COR-L47 (cell line): ENCODE measurements around the gene DENND6B.
A peak's percentile ranks its signal among the peaks of the same experiment; 100 is the strongest.

Experiments used
- DNase-seq: peaks from one replicate; lab custom pipeline; 2025; lab: John Stamatoyannopoulos, UW

Gene DENND6B

GRCh38 chr22:50303848-50304527, 22.8 kb downstream of the DENND6B start:
- DNase-seq, result peak; percentile 24

GRCh38 chr22:50303515-50303847, 23.3 kb downstream of the DENND6B start:
- no peak for DNase-seq

- DNase-seq, result peak; percentile 11
These were observed 24.2 kb downstream of the DENND6B start for GRCh38 chr22:50302564-50302963.

- DNase-seq, result no peak
These were observed 24.7 kb downstream of the DENND6B start for GRCh38 chr22:50302041-50302541.

GRCh38 chr22:50301581-50301991, 25.2 kb downstream of the DENND6B start:
- DNase-seq, result peak; percentile 89

GRCh38 chr22:50300620-50301257, 26.1 kb downstream of the DENND6B start:
- no peak for DNase-seq

- peak; percentile 13 for DNase-seq
These were observed 26.8 kb downstream of the DENND6B start for GRCh38 chr22:50299785-50300619.

GRCh38 chr22:50298937-50299784, 27.7 kb downstream of the DENND6B start:
- peak; percentile 10 for DNase-seq

GRCh38 chr22:50298266-50298637, 28.6 kb downstream of the DENND6B start:
- DNase-seq, result no peak

- no peak for DNase-seq
These were observed 29.1 kb downstream of the DENND6B start for GRCh38 chr22:50297510-50298265.

- no peak for DNase-seq
These were observed 29.9 kb downstream of the DENND6B start for GRCh38 chr22:50296658-50297490.

- no peak for DNase-seq
These were observed 32.5 kb downstream of the DENND6B start for GRCh38 chr22:50294319-50294656.

- no peak for DNase-seq
These were observed 33.1 kb downstream of the DENND6B start for GRCh38 chr22:50293441-50294318.

- DNase-seq, result no peak
These were observed 34.0 kb downstream of the DENND6B start for GRCh38 chr22:50292643-50293440.

GRCh38 chr22:50289942-50290630, 36.7 kb downstream of the DENND6B start:
- no peak for DNase-seq

GRCh38 chr22:50289151-50289941, 37.5 kb downstream of the DENND6B start:
- no peak for DNase-seq

GRCh38 chr22:50287731-50288130, 39.1 kb downstream of the DENND6B start:
- DNase-seq, result no peak
